Measurements from ENCODE around the gene RNF220.

- no peak for TF ChIP-seq POLR2A (IDR thresholded peaks at IDR 0.05)
- peak in 3 of 4 donors; percentile 28 to 39 (median 29) for TF ChIP-seq CTCF (IDR thresholded peaks at IDR 0.05)
Measured at GRCh38 chr1:44500181-44501046, 95.4 kb downstream of the RNF220 start.
